Measurements from ENCODE around the gene PBX1.
"Not testable (repeated sequence)": the region's sequence is repeated elsewhere in the genome, so short reads cannot be mapped to it uniquely, and the experiment has no call there.

PBX1 gene

DNA sequence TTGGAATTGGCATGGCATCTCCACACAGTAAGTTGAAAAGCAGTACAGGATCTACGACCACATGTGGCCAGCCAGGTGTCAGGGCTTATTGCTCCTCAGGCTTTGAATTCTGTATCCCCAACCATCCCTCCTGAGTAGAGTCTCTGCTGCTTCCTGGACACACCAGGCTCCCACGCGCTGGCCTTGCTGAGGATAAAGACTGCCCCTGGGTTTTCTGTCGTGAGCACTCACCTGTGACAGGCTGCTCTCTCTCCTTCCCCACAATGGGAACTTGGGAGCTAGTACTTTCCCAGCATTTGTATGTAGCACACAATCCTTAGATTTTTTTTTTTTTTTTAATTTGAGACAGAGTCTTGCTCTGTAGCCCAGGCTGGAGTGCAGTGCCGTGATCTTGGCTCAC is 33.6 kb downstream of the PBX1 start:
- DNase-seq: peak; percentile 7

DNA sequence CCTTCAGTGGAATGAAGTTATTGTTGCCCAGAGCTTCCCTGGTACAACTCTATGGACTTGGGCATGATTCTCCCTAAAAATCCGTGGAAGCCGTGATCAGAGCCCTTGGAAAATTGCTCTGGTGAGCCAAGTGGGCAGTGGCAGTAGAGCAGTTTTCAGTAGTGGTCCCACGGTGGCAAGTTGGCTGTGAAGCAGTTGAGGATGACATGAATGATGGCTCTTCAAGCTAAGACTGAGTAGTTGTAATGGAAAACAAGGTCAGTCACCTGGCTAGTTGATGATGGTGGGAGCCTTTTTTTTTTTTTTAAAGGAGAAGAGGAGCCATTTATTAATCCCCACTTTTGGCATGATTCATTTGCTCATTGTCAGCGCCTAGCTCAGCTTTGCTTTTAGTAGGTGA is 36.2 kb downstream of the PBX1 start:
- DNase-seq: no peak

DNA sequence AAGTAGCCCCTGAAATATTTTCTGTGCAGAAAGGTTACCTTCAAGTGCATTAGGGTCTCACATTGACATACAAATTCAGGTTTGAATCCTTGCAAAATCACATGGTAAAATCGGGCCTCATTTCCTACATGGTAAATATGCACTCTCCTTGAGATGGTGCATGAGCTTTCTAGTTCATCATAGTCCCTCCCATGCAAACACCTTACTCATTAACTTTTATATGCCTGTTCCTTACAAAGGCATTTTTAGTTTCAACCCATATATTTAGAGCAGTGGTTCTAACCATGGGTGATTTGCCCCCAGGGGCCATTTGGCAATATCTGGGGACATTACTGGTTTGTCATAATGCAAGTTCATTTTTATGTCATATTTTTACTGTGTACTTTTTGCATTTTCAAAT is 37.2 kb downstream of the PBX1 start:
- DNase-seq: no peak

DNA sequence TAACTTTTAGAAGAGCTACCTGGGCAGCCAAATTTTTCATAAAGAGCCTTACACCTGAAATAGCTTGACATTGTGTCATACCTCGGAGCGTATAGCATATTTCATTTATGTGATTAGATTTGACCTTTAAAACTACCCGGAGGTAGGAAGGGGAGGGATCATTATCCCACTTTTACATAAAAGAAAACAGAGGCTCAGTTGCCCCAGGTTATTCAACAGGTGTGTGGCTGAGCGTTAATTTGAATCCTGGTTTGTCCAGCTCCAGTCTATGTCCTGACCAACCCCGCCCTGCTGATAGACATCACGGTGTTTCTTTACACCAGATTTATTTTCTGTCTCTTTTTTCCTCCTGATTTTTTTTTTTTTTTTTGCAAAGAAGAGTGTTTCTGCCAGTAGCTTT is 39.7 kb downstream of the PBX1 start:
- DNase-seq: no peak

DNA sequence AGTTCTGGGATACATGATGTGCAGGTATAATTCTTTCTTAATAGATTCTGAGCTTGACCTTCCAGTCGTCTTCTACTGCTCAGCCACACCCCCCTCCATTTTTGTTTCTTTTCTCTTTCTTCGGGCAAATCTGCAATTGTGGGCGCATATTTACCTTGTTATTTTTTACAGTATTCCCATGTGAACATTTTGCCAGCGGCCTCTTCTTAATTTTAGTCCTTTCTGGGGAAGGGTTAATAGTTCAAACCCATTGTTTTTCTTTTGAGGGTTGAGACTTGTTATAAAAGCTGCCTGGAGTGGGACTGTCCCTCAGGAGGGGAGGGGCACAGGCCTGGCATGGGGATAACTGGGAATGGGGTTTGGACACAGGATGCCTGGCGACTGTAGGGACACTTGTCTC is 40.3 kb downstream of the PBX1 start:
- no peak for DNase-seq

DNA sequence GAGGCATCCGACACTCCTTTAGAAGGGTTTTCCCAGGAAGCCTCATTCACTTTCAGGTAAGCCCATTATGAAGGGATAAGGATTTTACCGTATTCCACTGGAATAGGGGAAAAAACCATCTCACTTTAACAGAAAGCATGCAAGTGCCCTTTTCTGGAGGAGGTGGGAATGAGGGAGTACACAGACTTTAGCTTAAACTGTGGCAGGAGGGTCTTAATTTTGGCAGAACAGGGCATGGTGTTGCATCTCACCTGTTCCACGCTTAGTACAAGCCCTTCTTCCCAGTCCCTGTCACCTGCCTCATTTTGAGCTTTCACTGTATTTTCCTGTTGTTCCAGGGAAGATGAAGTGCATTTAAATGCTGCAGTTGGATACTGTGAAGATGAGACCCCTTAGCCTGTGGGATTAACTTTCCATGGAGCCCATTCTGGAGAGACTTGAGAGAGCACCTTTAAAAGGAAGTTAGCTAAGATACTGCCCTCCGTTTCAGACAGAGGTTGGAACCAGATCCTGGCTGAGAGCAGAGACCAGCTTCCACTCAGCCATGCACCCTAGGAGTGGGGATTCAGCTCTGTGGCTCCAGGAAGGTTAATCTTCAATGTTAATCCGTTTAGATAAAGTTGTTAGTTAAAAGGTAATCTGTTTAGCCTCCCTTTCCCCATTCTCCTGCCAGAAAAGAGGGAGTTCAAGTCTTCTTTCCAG is 42.6 kb downstream of the PBX1 start:
- no peak for DNase-seq

DNA sequence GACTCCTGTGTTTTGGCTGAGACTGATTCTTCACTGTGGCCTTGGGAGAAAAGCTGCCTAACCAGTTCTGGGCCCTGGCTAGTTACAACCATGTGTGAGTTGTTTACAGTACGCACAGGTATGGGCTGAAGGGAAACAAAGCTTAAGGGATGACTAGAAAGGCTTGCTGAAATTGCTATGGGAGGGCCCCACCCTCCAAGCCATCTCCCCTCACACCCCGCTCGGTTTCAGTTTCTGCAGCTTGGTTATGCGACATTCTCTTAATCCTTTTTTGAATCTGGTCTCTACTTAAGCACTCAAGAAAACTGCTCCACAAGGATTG is 43.1 kb downstream of the PBX1 start:
- no peak for DNase-seq

DNA sequence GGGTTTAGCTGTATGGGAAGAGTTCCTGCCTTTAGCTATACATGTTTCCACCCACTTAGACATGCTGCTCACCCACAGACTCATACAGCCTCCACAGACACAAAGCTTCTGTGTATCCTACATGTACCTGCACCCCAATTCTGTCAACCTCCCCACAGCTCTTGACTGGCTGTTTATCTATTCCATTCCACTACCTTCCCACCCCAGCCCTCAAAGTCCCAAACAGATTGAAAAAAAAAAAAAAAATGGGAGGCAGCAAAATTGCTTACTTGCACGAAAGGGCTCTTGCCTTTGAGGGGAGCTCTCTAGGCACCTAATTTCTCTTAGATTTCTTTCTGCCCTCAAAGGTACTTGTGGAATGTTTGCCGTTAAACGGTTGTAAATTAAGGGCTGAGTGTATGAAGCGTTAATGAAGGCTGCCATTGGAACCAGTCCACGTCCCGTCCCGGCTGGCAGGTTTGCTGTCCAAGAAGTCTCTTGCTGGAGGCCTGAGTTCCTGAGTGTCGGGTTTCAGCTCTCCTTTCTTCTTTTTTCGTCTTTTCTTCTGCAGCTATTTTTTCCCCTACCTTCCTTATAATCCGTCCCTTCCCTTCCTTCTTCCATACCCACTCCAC is 43.6 kb downstream of the PBX1 start:
- peak; percentile 85 for DNase-seq

DNA sequence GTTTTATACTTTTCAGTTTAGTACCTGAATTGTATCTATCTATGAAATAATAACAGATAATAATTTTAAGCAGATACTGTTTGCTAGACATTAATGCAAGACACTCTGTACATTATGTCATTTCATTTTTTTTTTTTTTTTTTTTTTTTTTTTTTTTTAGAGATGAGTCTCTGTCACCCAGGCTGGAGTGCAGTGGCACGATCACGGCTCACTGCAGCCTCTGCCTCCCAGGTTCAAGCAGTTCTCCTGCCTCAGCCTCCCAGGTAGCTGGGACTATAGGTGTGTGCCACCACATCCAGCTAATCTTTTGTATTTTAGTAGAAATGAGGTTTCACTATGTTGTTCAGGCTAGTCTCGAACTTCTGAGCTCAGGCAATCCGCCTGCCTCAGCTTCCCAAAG is 44.8 kb downstream of the PBX1 start:
- DNase-seq: not testable (repeated sequence)

DNA sequence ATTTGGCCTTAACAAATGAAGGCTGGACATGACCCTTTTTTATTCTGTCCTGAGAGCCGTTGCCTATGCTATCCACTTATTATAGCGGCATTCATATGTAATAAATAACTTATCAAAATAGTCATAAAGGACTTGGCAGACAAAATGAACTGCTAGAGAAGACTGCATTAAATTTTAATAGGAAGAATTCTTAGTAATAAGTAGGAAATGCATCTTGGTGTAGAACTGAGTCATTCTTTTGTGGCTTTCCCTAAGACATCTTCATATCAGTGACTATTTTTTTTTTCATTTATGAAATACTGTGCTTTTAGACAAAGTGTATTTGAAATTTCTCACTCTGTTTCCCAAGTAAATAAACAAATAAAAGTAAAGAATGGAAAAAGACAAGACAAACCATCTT is 45.6 kb downstream of the PBX1 start:
- no peak for DNase-seq

DNA sequence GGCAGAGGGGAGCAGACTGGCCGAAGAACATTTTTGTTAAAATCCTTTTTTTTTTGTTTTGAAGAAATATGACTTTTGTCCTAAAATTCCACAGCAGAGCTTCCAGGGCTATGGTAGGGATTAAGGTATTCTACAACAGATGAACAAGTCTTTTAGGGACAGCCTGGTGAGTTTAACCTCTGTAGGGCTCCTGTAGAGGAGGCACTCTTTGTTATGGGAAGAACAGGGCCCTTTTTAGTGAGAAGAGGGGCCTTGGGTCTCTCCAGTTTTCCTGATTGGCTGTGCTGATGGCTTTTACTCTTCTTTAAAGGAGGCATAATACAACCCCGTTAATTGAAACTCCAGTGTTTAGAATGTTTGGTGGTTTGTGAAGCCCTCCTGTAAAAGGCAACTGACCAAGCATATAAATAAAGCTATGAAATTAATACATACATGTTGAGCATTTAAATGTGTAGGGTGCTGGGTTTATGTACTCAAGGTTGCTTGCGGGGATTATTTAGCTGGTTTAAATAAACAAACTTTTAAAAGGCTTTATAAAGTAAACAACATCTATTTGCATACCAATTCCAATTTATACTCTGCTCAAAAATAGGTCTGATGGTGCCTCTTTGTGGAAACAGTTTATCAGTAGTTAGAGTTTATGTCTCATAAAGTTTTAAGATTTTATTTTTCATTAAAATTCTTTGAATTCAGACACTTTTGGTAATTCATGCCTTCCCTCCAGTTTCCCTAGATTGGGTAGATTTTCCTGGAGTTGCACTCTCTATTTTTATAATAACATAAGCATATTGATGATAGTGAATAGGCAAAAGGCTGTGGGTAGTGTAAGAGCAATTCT is 46.5 kb downstream of the PBX1 start:
- DNase-seq: no peak

DNA sequence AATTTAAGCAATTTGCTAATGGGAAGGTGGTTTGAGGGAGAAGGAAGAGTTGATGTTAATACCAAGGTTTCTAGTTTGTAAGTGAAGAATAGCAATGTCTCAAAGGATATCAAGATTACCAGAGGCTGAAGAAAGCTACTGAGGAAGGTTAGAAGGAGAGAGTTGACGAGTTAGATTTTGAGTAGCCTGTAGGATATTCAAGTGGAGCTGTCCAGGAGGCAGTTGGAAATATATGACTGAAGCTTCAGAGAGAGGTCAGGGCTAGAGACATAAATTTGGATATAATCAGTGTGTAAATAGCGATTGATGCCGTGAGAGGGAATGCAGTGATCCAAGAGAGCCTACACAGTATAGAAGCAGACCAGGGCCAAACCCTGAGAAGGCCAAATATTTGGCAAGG is 48.4 kb downstream of the PBX1 start:
- no peak for DNase-seq

DNA sequence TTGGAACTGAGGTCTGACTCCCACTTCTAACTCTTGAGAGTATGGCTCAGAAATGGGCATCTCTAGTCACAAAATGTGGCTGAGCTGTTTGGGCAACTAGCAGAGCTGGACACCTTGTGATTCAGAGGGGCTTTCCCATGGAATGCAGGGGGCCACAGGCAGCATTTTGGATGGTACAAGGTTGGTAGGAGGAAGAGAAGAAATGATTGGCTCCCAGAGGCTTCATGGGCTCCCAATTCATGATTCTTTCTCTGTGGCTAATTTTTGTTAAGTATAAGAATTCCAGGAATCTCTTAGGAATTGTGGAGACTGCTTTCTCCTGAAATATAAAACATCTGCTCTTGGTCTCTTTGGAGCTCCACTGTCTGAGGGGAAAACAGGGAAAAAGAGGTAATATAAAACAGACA is 49.7 kb downstream of the PBX1 start:
- no peak for DNase-seq

DNA sequence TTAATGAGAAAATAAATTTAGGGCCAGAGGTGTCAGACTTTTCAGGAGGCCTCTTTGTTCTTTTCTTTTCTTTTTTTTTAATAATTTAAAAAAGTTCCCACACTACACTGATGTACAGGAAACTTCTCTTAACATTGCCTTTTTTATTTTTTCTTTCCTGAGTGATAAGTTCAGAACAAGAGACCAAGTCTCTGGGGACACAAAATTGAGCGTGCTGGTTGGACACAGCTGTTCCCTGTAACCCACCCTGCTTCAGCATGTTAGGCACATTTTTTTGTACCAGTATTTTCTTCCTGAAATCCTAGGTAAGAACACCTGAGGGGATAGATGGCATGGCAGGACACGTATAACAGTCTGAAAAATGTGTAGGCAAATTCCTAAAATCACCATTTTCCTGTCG is 50.1 kb downstream of the PBX1 start:
- DNase-seq: no peak

DNA sequence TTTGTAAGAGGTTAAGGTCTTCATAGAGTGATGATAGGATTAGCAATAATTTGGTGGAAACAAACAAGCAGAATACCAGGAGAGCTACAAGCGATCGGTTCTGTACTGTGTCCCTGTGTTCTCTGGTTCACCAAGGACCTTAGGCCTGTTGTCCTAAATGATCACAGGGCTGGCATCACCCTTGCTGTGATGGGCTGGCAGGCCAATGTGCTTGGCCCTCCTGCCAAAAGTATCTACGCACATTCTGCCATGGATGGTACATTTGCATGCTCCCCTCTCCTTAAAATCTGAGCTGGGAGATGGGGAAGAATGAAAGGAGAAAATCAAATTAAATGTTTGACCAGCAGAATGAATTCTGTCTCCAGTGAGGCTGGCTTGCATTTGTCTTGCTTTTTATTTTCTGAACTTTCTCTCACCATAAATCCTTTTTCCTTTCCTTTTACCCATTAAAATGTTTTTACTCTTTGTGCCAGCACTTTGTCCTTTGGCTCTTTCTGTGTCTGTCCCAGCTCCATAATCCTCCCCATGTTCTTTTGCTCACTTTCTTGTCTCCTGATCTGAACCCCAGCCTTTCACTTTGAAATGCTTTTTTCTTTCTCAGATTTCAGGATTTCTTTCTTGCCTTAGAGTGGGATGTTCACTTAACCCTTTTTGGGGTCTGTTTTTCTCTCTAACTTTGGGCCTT is 51.7 kb downstream of the PBX1 start:
- DNase-seq: no peak

DNA sequence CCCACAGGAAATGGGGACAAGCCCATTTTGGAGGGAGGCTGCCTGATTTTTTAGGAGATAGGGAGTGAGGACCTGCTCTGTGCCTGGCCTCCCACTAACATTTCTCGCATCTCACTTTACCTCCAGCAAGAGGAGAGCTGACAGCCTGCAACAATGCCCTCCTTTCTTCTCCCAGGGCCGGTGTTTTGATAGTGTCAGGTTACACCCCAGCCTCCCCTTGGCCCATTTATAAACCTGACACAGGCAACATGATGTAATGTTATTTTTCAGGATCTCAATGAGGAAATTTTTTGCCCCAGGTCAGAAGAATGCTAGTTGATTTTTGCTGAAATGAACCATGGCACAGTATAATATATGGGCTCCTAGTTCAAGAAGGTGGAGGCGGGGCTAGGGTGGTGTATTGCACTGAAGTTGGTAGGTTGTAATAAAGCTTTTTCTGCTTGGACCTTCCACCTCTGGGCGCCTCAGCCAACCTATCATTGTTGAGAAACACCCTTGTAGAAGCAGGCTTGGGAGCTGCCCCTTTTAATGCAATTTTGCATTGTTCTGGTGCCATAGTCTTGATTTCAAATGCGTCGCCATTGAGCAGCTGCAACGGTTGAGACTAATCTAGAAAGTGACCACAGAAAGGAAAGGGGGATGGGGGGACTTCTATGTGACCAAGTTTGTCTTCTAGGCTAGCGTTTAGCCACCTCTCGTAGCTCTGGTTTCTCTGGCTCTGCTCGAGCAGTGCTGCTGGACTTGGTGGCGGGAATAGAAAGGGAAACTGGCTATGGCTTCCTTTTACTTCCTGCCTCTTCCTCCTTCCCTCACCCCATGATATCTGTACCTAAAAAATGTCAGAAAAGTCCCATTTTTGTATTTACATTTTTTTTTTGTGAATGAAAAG is 53.0 kb downstream of the PBX1 start:
- peak; percentile 94 for DNase-seq

DNA sequence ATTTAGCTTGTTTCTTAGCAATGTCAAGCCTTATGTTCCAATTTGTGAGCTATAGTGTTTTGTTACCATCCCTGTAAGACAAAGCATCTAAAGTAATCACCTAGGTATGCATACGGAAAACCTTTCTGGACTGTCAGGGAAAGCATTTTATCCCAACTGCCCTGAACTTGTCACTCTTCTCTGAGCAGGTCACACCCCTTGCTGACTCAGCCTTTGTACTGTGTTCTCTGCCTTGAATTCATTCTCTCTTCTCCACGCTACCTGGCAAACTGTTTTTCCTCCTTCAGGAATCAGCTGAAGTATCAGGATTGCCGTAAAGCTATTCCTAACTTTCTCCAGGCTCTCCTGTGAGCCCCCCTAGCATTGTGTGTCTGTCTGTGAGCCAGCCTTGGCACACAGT is 54.2 kb downstream of the PBX1 start:
- DNase-seq: peak; percentile 67

DNA sequence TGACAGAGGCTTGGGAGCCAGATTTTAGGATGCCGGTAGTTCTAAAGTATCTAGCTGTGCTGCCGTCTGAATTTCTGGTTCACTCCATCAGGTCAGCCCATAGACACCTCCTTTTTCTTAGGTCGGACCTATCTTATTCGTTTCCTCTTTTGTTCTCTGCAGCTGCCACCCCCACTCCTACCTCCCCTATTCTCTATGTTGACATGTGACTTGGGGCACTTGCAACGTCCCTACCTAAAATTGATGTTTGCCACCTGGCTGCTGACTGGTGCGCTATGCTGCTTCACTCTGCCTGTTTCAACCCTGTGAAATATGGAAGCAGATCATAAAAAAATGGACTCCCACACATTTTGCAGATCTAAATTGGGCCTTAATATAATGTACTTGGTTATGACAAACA is 55.3 kb downstream of the PBX1 start:
- DNase-seq: no peak

DNA sequence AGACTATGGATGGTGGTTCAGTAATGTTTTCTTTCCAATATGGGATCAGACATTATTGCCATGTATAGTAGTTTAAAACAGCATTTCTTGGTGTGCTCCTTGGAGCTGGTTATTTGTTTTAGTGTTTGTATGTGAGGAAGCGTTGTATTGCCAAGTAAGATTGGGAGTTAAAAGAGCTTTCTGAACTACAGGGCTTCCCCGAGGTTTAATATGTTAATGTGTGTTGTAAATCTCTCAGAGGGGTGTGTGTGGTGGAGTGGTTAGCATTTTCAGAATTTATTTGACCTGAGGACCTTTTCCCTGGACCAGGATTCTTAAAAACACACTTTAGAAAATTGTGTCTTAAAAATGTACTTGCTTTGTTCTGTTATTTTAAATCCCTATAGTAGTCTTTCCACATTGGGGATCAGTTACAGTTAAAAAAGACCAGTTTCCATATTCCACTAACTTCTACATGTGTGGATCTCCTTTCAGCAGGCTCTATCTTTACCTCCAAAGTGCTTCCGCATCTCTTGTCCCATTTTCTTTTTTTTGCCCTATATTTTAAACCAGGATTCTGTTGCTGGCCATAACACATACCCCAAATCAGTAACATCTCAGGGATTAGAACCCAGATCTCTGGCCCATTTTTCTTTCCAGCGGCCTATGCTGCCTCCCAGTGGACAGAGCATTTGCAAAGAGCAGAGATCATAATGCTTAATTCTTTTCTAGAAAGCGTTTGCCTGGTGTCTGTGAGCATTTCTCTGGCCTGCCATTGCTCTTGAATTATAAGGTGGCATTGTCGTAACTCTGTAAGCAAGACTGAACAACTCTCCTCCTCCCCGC is 58.6 kb downstream of the PBX1 start:
- peak; percentile 41 for DNase-seq

DNA sequence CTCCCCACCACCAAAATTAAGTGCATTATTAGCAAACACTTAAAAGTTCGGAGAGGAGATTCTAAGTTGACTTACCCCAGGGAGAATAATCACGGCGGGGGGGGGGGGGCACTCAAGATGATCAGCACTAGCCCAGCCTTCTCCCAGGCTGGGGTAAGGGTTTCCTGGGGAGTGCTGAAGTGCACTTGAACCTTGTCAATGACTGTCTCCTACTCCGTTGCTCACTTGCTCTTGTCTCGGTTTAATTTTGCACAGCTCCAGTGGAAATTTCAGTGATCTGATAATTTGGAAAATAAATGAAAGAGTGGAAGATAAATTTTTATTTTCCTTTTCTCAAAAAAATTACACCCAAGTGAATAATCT is 59.2 kb downstream of the PBX1 start:
- DNase-seq: no peak

DNA sequence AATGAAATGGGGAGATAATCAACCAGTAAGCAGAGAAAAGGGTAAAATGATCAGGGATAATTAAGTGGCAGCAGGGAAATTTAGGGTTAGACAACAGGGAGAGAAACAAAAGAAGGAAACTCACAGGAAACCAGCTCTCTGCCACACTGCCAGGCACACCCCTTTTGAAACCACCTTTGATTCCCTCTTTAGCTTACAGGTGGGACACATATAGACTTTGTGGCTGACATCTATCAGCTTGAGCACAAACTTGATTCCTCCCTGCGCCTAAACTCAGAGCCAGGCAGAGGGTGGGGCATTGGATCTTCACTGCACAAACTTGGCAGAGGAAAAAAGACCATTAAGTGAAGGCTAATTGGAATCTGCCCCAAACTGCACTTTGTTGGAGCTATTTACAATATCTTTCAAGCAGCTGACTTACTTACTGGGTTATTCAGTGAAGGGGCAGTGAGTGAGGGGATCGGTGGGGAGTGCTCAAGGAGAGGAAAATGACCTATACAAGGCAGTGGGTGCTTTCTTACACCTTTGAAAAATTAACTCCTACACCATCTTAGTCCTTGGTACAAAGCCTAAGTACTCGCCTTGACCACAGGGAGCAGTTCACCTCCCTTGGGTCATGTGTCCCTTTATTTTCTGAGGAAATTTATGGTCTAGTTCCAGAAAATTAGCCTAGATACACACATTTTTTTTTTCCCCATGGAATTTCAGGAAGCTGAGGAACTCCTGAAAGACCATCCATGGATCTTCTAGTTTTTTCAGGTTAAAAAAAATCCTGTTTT is 60.2 kb downstream of the PBX1 start:
- DNase-seq: no peak
